Parathyroid adenoma (tissue), 2 donors: ENCODE measurements around the gene OGFOD2.
A peak's percentile ranks its signal among the peaks of the same experiment; 100 is the strongest.

Experiments
- H2AFZ ChIP-seq: fragments of 300-600 bp; sonication (generic); one replicate; pipeline ENCODE4 v1.7.0; 2017; ENCODE audit warnings: antibody characterized with exemption, mild to moderate bottlenecking
- H3K27ac ChIP-seq: fragments of 300-600 bp; sonication (generic); one replicate; pipeline ENCODE4 v1.7.0; 2017
- H3K27me3 ChIP-seq: fragments of 300-600 bp; sonication (generic); one replicate; pipeline ENCODE4 v1.7.0; 2017; ENCODE audit warnings: low read length; ENCODE audit not compliant: control insufficient read depth, insufficient read depth
- H3K36me3 ChIP-seq: fragments of 300-600 bp; sonication (generic); one replicate; pipeline ENCODE4 v1.7.0; 2017; ENCODE audit warnings: low read length; ENCODE audit not compliant: control insufficient read depth, insufficient read depth
- H3K4me1 ChIP-seq: fragments of 300-600 bp; sonication (generic); one replicate; pipeline ENCODE4 v1.7.0; 2017; ENCODE audit warnings: control low read depth
- H3K4me2 ChIP-seq: fragments of 300-600 bp; sonication (generic); one replicate; pipeline ENCODE4 v1.7.0; 2017; ENCODE audit warnings: low read length
- H3K4me3 ChIP-seq: fragments of 300-600 bp; sonication (generic); one replicate; pipeline ENCODE4 v1.7.0; 2017; ENCODE audit warnings: low read depth, low read length
- H3K79me2 ChIP-seq: fragments of 300-600 bp; sonication (generic); one replicate; pipeline ENCODE4 v1.7.0; 2017; ENCODE audit warnings: control low read depth
- H3K9ac ChIP-seq: fragments of 300-600 bp; sonication (generic); one replicate; pipeline ENCODE4 v1.7.0; 2017; ENCODE audit warnings: mild to moderate bottlenecking
- H3K9me3 ChIP-seq: fragments of 300-600 bp; sonication (generic); one replicate; pipeline ENCODE4 v1.7.0; 2017; ENCODE audit warnings: low read length; ENCODE audit not compliant: control insufficient read depth
- TF ChIP-seq, protein P1 (sequence below): fragments of 300-600 bp; sonication (generic); IDR thresholded peaks from one replicate; pipeline ENCODE4 v1.7.0; 2017; ENCODE audit warnings: antibody characterized with exemption, mild to moderate bottlenecking
- donor health status: primary hyperparathyroidism.

The OGFOD2 gene

DNA sequence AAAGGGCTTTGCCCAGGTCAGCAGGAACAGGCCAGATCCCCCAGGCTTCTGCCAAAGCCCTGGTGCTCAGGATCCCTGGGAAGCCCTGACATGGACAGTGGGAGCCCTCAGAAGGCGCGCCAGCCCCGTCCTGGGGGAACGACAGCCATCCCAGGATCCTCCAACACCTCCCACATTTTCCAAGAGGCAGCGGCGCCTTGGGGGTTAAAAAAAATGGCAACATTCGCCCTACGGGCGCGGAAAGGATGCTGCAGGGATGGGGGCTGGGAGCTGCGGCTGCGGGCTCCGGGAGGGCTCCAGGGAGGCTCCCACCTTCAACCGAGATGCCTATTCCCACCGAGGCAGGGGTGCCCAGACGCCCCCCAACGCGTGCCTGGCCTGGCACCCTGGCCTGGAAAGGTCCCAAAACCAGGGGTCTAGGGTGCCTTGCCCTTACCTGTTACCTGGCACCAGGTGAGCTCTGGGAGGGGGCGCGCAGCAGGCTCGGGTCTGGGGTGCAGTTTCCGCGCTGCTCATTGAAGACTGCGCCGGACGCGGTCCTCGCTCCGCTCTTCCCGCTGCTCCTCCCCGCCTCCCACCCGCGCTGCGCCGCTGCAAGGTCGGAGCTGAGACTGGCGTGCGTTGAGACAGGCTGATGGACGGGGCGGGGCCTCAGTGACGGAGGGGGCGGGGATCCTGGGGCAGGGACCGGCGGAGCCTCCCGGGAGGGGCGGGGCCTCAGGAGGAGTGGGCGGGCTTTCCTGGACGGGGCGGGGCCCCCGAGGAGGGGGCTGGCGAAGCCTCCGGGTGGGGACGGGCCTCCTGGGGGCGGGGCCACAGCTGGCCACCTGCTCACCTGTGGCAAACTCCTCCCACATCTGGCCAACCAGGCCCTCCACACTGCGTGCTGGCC, 8.9 kb upstream of the OGFOD2 start, which contains the start of gene ABCB9:
TSS of gene ABCB9 (minus strand) at position 613 of the 892 bp plus-strand sequence. CDS start 6,228 bp downstream, outside the sequence.
- TF ChIP-seq, protein P1, sequence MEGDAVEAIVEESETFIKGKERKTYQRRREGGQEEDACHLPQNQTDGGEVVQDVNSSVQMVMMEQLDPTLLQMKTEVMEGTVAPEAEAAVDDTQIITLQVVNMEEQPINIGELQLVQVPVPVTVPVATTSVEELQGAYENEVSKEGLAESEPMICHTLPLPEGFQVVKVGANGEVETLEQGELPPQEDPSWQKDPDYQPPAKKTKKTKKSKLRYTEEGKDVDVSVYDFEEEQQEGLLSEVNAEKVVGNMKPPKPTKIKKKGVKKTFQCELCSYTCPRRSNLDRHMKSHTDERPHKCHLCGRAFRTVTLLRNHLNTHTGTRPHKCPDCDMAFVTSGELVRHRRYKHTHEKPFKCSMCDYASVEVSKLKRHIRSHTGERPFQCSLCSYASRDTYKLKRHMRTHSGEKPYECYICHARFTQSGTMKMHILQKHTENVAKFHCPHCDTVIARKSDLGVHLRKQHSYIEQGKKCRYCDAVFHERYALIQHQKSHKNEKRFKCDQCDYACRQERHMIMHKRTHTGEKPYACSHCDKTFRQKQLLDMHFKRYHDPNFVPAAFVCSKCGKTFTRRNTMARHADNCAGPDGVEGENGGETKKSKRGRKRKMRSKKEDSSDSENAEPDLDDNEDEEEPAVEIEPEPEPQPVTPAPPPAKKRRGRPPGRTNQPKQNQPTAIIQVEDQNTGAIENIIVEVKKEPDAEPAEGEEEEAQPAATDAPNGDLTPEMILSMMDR: peak; percentile 4
- Histone ChIP-seq H3K9me3 (no peaks in the 10 kb centered on the region), H3K4me1 (peaks cover 16% of the 10 kb centered on the region), H3K27ac (peak within 1 kb of the TSS; percentile 34), H3K9ac (peak within 1 kb of the TSS; percentile 31), H2AFZ (peak within 1 kb of the TSS; percentile 61), H3K36me3 (no peaks in the 10 kb centered on the region), H3K4me2 (peak within 1 kb of the TSS; percentile 94), H3K4me3 (peak within 1 kb of the TSS; percentile 80), H3K79me2 (peaks cover 9% of the 10 kb centered on the region), H3K27me3 (no peaks in the 10 kb centered on the region)

DNA sequence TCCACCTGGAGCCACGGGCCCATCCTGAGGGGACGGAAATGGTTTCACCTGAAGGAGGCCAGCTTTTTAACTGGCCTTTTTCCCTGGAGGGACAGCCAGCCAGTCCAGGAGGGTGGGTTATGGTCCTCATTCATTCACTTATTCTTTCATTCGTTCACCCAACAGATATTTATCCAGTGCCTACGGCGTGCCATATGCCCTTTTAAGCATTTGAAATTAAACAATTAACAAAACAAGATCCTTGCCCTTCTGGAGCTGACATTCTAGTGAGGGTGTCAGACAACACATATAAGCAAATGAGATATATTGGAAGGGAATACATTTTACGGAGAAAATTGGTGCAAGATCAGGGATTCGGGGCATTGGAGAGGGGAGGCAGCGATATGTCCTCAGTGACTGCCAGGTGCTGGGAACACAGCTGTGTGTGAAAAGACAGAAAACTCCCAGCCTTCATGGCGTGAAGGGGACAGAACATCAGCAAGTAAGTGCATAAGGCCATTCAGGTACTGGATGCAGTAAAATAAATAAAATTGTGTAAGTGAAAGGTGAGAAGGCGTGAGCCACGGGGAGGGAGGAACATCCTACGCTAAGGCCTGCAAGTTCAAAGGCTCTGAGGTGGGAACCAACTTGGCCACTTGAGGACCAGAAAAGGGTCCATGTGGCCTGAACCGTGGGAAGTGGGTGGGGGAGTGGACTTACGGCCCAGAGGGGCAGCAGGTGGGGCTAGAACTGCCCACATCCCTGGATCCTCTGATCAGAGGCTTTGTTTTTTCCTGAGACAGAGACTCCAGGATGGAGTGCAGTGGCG, 8.1 kb upstream of the OGFOD2 start:
- peak overlapping the region; percentile 74 for H3K4me2 ChIP-seq
- peaks cover 16% of the 10 kb centered on the region for H3K4me1 ChIP-seq
- H3K27ac ChIP-seq: peak overlapping the region; percentile 34
- no peak overlapping the region for H3K9ac ChIP-seq
- peak overlapping the region; percentile 61 for H2AFZ ChIP-seq
- H3K79me2 ChIP-seq: peaks cover 9% of the 10 kb centered on the region
- TF ChIP-seq, protein P1: no peak
- H3K27me3 ChIP-seq: no peaks in the 10 kb centered on the region
- no peaks in the 10 kb centered on the region for H3K36me3 ChIP-seq
- H3K4me3 ChIP-seq: peak overlapping the region; percentile 43
- no peaks in the 10 kb centered on the region for H3K9me3 ChIP-seq

DNA sequence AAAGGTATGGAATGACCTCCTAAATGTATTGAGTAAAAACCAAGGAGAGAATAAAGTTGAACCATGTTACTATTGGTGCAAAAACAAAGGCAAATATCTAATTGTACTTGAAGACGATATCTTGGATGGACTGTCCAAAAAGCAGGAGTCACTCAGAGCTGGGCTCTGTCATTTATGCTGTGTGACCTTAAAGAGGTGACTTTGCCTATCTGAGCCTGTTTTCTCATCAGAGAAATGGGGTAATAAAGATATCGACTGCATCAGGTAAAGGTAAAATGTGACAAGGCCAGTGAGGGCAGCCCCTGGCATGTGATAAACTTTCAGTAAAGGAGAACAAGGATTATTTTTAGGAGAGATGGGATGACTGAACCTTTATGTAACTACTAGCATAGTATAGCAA, 6.9 kb upstream of the OGFOD2 start:
- H3K4me1 ChIP-seq: peaks cover 16% of the 10 kb centered on the region
- no peaks in the 10 kb centered on the region for H3K36me3 ChIP-seq
- TF ChIP-seq, protein P1: no peak
- H3K27ac ChIP-seq: no peak overlapping the region
- H3K27me3 ChIP-seq: no peaks in the 10 kb centered on the region
- H3K4me2 ChIP-seq: no peak overlapping the region
- H3K9ac ChIP-seq: no peak overlapping the region
- no peak overlapping the region for H2AFZ ChIP-seq
- H3K9me3 ChIP-seq: no peaks in the 10 kb centered on the region
- H3K4me3 ChIP-seq: no peak overlapping the region
- peaks cover 8% of the 10 kb centered on the region for H3K79me2 ChIP-seq

DNA sequence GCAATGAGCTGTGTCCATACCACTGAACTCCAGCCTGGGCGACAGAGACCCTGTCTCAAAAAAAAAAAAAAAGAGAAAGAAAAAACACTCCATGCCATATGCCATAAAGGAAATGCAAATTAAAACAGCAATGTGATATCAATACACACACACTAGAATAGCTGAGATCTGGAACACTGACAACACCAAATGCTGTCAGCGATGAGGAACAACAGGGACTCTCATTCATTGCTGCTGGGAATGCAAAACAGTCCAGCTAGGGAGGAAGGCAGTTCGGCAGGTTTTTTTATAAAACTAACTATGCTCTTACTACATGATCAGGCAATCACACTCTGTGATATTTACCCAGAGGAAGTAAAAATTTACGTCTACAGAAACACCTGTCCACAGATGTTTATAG, 5.4 kb upstream of the OGFOD2 start:
- Histone ChIP-seq H3K9me3 (no peaks in the 10 kb centered on the region), H3K79me2 (no peaks in the 10 kb centered on the region), H3K9ac (no peak overlapping the region), H3K4me3 (no peak overlapping the region), H3K4me1 (peaks cover 4% of the 10 kb centered on the region), H3K27ac (no peak overlapping the region), H3K4me2 (no peak overlapping the region), H2AFZ (no peak overlapping the region), H3K36me3 (no peaks in the 10 kb centered on the region), H3K27me3 (no peaks in the 10 kb centered on the region)
- TF ChIP-seq, protein P1: no peak
